ENCODE data around the gene CPED1.

- TF ChIP-seq, protein P1, sequence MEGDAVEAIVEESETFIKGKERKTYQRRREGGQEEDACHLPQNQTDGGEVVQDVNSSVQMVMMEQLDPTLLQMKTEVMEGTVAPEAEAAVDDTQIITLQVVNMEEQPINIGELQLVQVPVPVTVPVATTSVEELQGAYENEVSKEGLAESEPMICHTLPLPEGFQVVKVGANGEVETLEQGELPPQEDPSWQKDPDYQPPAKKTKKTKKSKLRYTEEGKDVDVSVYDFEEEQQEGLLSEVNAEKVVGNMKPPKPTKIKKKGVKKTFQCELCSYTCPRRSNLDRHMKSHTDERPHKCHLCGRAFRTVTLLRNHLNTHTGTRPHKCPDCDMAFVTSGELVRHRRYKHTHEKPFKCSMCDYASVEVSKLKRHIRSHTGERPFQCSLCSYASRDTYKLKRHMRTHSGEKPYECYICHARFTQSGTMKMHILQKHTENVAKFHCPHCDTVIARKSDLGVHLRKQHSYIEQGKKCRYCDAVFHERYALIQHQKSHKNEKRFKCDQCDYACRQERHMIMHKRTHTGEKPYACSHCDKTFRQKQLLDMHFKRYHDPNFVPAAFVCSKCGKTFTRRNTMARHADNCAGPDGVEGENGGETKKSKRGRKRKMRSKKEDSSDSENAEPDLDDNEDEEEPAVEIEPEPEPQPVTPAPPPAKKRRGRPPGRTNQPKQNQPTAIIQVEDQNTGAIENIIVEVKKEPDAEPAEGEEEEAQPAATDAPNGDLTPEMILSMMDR (IDR thresholded peaks at IDR 0.05): no peak
- TF ChIP-seq POLR2AphosphoS5 (IDR thresholded peaks at IDR 0.05; ENCODE audit: insufficient read depth in 1 of 2, low read depth in 1 of 2) (no peak), POLR2A (IDR thresholded peaks at IDR 0.05) (no peak)
These were observed 9.5 kb downstream of the CPED1 start for GRCh38 chr7:120997882-120998474.

All from vagina (tissue), 2 donors.